Activated T-cell treated with anti-CD3 and anti-CD28 coated beads for 24 hours (primary cell): ENCODE results near the gene CCDC194.
"Not testable (repeated sequence)": the region's sequence is repeated elsewhere in the genome, so short reads cannot be mapped to it uniquely, and the experiment has no call there.

ENCODE experiments used
- DNase-seq: peaks from one replicate; pipeline ENCODE4 v3.0.0-alpha.2; 2020; ENCODE audit warnings: low read depth

CCDC194 gene

GRCh38 chr19:17370026-17370587 is 23.9 kb downstream of the CCDC194 start:
- no peak for DNase-seq

- no peak for DNase-seq
These were observed 28.6 kb downstream of the CCDC194 start for GRCh38 chr19:17365361-17365760.

GRCh38 chr19:17363852-17364605 is 30.0 kb downstream of the CCDC194 start:
- not testable (repeated sequence) for DNase-seq

GRCh38 chr19:17359905-17360800 is 33.8 kb downstream of the CCDC194 start:
- no peak for DNase-seq

- no peak for DNase-seq
These were observed 35.6 kb downstream of the CCDC194 start for GRCh38 chr19:17358395-17358794.

GRCh38 chr19:17357724-17358123 is 36.3 kb downstream of the CCDC194 start:
- no peak for DNase-seq

GRCh38 chr19:17357078-17357666 is 36.8 kb downstream of the CCDC194 start:
- DNase-seq: no peak

- DNase-seq: no peak
These were observed 40.6 kb downstream of the CCDC194 start for GRCh38 chr19:17353386-17353785.

- no peak for DNase-seq
These were observed 41.3 kb downstream of the CCDC194 start for GRCh38 chr19:17352608-17353280.

- no peak for DNase-seq
These were observed 42.1 kb downstream of the CCDC194 start for GRCh38 chr19:17351815-17352435.

- DNase-seq: no peak
These were observed 45.3 kb downstream of the CCDC194 start for GRCh38 chr19:17348700-17349099.

- no peak for DNase-seq
These were observed 46.1 kb downstream of the CCDC194 start for GRCh38 chr19:17347877-17348276.

- no peak for DNase-seq
These were observed 46.6 kb downstream of the CCDC194 start for GRCh38 chr19:17347361-17347760.

- DNase-seq: peak; percentile 69
These were observed 47.8 kb downstream of the CCDC194 start for GRCh38 chr19:17346109-17346671.

GRCh38 chr19:17341845-17342244 is 52.2 kb downstream of the CCDC194 start:
- no peak for DNase-seq

GRCh38 chr19:17341386-17341785 is 52.6 kb downstream of the CCDC194 start:
- no peak for DNase-seq

GRCh38 chr19:17340871-17341357 is 53.1 kb downstream of the CCDC194 start:
- no peak for DNase-seq
